ENCODE data around the gene TRIM6.
"Not testable (repeated sequence)": the region's sequence is repeated elsewhere in the genome, so short reads cannot be mapped to it uniquely, and the experiment has no call there.

Gene TRIM6

DNA sequence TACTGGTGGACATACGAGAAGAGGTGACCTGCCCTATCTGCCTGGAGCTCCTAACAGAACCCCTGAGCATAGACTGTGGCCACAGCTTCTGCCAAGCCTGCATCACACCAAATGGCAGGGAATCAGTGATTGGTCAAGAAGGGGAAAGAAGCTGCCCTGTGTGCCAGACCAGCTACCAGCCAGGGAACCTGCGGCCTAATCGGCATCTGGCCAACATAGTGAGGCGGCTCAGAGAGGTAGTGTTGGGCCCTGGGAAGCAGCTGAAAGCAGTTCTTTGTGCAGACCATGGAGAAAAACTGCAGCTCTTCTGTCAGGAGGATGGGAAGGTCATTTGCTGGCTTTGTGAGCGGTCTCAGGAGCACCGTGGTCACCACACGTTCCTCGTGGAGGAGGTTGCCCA, 6.9 kb downstream of the TRIM6 start:
- DNase-seq (ENCODE audit: low read depth, low spot score) = no peak

DNA sequence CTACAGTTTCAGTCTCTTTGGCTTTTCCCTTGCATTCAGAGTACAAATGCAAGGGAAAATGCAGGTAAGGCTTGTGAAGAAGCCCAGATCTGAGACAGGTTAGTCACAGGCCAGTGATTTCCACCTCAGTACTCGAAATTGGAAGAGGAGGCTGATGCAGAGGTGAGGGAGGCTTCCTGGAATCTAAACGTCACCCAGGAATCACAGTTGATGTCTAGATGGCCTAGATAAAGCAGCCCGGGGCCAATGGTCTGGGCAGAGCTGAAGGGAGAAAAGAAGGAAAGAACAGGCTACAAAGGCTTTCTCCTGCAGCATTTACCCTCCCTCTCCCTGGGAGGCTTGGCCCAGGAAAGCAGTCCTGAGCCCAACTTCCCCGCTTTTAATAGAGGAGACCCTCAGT, 8.5 kb downstream of the TRIM6 start:
- no peak for DNase-seq (ENCODE audit: low read depth, low spot score)

DNA sequence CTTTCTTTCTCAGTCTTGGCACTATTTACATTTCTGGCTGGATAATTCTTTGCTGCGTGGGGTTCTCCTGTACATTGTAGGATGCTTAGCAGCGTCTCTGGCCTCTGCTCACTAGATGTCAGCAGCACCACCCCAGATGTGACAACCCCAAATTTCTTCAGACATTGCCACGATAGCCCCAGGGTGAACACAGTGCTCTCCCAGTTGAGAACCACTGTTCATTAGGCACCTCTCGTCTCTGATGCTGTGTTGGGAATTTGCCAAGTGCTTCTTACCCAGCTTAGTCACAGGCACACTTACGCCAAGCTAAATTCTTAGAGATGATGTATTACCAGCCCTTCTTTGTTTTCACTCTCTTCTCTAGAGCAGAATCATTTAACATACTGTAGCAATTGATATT, 9.4 kb downstream of the TRIM6 start:
- no peak for DNase-seq (ENCODE audit: low read depth, low spot score)

DNA sequence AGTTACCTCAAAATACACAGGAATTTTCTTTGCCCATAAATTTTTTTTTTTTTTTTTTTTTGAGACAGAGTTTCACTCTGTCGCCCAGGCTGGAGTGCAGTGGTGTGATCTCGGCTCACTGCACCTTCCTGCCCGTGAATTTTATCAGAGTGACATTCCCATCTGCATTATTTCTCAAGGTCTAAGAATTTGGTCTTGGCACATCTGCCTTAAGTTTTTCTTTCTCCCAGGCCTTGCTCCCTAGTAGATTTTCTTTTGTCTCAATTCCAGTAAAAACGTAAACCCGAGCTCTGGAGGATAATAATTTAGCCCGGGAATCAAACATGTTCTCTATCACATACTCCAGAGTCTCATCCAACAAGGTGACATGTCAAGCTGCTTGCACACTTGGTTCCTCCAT, 12.4 kb downstream of the TRIM6 start:
- no peak for DNase-seq (ENCODE audit: low read depth, low spot score)

DNA sequence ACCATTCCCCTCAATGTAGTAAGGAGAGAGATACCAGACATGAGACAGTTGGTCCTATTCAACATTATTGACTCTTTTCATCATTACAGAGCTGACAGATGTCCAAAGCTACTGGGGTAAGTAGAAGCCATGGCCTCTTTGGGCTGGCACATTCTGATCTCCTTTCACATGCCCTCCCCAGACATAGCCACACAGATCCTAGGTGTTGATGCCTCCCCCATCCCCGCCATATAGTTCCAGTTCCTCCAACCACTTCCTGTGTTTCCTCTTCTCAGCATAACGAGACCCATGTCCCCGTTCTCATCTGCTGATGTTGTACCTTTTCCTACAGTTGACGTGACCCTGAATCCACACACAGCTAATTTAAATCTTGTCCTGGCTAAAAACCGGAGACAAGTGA, 14.0 kb downstream of the TRIM6 start:
- DNase-seq (ENCODE audit: low read depth, low spot score) = no peak

DNA sequence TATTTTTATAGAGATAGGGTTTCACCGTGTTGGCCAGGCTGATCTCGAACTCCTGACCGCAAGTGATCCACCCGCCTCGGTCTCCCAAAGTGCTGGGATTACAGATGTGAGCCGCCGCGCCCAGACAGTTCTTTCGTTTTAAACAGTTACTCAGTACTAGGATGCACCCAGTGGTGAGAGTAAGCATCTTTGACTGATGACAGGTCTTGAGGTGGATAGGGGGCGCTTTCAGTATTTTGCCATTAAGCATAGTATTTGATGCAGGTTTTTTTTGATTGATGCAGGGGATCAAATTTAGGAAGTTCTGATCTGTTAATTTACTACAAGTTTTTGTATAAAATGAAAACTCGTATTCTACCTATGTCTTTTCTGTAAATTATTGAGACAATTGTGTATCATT, 15.2 kb downstream of the TRIM6 start:
- no peak for DNase-seq (ENCODE audit: low read depth, low spot score)

DNA sequence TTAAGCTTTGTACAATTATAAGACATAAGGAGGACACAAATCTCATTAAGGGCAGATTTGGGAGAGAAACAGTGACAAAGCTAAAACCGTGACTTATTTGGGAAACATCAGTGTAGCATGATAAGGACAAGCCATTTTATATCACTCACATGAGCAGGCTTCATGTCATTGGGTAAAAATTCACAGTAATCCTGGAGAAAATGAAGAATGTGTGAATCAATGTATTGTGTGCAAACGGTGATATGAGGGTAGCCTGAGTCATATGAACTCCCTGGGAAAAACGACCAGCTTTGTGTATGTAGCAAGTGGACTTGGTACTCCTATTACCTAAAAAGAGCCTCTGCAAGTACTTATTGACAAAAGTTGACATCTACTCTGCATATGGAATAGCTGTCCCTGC, 22.4 kb downstream of the TRIM6 start:
- DNase-seq (ENCODE audit: low read depth, low spot score) = no peak

DNA sequence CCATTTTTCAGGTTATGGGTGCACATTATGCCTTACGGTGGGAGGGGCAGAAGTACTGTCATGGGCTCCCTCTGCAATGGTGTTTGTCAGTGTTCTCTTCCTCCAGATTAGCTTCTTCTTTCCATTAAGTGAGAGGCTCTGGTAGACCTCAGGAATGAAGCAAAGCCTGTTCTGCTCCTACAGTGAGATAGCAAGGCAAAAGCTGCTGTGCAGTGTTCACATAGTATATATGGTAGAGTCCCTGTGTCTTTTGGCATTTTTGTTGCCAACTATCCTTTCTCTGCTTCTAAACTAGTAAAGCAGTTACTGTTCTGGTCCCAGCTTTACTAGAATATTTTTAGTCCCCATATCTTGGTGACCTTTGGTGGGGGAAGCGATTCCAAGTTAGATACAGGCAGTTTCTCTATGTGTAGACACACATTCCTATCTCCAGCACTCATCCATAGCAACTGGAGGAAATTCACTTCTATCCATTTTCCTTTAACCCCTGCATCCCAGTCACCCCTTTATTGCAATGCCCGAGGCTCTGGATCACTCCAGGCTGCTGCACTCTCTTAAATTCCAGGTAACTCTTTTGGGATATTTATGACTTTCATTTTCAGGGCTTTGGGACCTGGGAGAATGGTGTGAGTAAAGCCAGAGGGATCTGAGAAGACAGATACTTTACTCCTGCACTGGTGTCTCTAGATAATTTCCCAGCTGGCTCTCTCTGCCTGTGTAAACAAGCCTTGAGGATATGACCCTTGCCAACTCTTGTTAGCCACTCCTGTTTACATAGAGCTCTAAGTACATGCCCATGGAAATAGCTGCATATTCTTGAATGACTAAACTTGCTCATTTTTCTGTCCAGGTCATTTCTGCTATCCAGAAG, 24.4 kb downstream of the TRIM6 start:
- no peak for DNase-seq (ENCODE audit: low read depth, low spot score)

DNA sequence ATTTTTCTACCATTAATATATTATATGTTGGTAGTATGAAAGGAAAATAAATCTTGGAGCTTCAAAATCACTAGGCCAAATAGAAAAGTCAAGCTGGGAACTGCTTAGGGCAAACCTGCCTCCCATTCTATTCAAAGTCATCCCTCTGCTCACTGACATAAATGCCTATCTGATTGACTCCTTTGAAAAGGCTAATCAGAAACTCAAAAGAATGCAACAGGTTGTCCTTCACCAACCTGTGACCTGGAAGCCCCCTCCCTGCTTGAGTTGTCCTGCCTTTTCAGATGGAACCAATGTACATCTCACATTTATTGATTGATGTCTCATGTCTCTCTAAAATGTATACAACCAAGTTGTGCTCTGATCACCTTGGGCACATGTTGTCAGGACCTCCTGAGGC, 25.1 kb downstream of the TRIM6 start:
- DNase-seq (ENCODE audit: low read depth, low spot score) = no peak

DNA sequence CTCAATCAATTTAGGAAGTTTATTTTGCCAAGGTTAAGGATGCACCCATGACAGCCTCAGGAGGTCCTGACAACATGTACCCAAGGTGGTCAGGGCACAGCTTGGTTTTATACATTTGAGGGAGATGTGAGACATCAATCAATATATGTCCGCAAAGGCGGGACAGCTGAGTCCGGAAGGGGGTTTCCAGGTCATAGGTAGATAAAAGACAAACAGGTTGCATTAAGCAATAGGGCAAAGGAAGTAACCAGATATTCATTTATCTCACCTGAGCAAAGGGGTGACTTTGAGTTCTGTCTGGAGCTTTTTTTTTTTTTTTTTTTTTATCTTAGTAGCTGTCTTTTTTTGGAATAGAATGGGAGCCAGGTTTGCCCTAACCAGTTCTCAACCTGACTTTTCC, 26.4 kb downstream of the TRIM6 start:
- no peak for DNase-seq (ENCODE audit: low read depth, low spot score)

DNA sequence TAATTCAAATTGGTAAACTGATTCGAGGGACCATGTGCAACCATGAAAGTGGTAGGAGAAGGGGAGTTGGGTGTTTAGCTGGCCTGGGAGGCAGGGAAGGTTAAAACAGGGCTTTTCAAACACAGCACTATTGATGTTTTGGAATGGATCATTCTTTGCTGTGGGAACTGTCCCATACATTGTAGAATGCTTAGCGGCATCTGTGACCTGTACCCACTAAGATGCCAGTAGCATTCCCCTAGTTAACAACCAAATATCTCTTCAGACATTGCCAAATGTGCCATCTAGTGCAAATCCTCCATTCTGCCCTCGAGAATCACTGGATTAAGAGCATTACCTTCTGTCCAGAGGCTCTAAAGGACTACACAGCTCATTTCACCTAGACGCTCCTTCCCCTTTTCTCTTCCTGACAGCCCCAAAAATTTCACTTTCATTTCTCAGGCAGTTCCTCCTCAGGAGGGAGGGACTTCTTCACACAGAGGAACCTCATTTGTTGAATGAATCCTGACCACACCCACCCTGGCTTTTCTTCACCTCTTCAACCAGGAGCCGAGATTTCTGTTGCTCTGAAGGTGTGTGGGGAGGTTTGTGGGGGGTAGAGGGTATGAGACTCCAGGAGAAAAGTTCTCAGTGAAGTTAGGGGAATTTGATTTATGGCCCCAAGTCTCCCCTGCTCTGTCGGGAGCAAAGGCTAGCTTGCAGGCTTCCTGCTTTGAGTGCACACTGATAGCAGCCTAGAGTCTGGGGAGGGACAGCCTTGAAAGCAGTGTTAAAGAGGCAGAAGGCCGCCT, 28.2 kb downstream of the TRIM6 start, which contains the start of gene TRIM34:
TRIM34 (plus strand) TSS at position 513 of the 791 bp plus-strand sequence. CDS start 7,331 bp downstream, outside the sequence.
- peak; percentile 38 for DNase-seq (ENCODE audit: low read depth, low spot score)

DNA sequence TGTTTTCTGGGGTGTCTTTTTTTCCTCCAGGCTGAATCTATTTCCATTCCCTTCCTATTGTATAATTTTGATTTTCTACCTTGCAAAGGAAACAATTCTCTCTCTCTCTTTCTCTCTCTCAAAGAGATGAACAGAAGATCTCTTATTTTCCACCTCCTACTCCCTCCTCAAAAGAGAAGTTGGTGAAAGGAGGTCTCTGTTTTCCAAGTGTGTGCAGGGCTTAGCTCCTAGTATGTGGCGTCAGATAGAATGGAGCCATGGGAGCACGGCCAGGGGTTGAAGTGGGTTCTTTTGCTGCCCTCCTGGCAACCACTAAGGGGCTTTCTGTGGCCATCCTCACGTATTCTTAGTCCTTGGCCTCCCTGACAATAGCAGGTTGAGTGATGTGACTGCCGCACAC, 28.8 kb downstream of the TRIM6 start:
- DNase-seq (ENCODE audit: low read depth, low spot score) = no peak

DNA sequence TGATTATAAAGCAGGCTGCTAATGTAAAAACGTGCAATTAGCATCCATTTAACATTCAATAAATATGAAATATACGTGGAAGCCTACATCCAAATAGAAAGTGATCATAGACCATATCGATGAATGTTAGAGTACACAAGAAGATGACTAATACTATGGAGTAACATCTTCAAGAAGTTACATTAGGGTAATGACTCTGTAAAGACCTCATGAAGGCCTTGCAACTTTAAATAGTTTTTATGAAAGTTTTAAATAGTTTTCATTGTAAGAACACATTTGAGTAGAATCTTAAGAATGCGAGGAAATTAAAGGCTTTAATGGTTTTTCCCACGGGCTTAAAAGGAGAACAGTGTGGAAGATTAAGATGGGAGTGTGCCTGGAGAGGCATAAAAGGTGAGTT, 29.8 kb downstream of the TRIM6 start:
- DNase-seq (ENCODE audit: low read depth, low spot score) = no peak

DNA sequence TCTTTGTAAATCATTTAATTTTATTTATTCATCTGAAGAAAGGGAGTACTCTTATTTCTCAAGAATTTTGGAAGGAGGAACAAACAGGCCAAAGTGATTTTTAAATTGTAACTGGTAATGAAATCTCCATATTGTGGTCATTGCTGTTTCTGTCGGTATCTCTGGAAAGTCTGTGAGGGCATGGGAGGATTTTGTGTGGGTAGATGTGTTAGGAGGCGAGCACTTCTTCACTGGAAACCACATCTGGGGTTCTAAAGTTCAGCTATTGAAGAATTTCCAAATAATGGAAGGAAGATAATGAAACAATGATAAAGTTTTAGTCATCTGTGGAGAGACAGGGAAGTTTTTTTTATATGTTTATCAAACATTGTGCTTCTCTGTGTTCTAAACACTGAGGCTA, 35.0 kb downstream of the TRIM6 start:
- DNase-seq (ENCODE audit: low read depth, low spot score) = no peak

DNA sequence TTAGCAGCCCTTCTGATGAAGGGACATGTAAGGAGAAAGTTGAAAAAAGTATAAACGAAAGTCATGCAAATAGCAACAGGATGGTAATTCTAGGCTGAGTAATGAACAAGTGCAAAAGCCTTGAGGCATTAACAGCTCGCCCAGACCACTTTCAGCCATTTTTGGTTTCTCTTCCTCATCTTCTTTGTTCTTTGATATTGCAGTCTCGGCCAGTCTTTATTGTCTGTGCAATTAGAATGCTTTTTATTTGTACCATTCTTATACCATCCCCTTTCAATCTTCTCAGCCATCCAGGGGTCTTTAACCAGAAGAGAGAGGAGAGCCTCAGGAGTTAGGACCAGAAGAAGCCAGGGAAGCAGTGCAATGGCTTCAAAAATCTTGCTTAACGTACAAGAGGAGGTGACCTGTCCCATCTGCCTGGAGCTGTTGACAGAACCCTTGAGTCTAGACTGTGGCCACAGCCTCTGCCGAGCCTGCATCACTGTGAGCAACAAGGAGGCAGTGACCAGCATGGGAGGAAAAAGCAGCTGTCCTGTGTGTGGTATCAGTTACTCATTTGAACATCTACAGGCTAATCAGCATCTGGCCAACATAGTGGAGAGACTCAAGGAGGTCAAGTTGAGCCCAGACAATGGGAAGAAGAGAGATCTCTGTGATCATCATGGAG, 35.7 kb downstream of the TRIM6 start:
- DNase-seq (ENCODE audit: low read depth, low spot score) = no peak

DNA sequence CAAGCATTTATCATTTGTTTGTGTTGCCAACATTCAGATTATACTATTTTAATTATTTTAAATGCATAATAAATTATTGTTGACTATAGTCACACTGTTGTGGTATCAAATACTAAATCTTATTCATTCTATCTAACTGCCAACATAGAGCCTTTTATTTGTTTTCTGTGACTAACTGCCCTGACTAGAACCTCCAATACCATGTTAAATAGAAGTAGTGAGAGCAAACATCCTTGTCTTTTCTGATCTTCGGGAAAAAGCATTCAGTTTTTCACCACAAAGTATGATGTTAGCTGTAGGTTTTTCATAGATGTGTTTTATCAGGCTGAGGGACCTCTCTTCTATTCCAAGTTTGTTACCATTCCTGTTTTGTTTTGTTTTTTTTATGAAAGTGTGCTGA, 43.5 kb downstream of the TRIM6 start:
- DNase-seq (ENCODE audit: low read depth, low spot score) = no peak

DNA sequence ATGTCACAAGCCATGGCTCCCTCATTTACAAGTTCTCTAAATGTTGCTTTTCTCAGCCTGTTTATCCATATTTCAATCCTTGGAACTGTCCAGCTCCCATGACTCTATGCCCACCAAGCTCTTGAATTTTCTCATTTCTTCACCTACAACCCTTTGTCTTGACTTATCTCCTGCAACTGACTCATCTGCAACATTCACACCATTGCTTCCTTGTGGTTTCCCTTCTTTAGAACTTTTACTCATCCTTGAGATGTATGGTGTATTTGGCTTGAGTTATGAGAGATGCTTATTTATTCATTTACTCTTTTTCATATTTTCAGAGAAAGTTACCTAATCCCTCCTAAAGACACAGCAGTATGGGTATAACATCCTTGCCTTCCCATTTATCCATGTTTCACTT, 47.1 kb downstream of the TRIM6 start:
- no peak for DNase-seq (ENCODE audit: low read depth, low spot score)

DNA sequence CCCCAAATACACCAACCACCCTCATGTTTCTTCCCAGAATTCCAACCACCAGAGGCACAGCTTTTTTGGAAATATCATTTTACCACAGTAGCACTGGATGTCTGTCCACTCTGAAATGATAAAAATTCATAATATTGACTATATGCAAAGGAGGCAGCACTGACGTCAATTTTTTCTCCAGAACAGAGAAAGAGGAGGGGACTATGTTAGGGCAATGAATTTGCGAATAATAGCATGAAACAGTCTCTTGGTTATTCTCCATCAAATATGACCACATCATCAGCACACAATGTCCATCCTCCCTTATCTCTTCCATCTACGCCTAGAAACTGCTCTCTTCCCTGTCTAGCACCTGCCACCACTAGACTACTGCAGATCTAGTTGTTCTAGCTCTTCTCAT, 49.7 kb downstream of the TRIM6 start:
- DNase-seq (ENCODE audit: low read depth, low spot score) = no peak

DNA sequence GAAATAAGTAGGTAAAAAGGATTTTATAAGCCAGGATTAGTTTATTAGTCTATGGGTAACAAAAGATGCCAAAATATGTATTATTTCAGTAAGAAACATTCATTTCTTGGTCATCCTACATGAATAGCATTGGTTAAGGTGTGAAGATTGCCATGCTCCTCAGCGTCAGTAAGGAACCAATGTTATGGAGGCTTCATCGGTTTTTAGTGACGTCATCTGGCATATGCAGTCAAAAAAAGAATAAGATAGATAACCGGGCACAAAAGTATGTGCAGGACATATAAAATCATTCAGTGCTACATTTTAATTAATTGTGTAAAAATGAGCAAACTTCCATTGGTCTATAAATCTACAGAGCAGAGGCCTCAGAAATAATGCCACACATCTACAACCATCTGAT, 59.0 kb downstream of the TRIM6 start:
- DNase-seq (ENCODE audit: low read depth, low spot score) = no peak

DNA sequence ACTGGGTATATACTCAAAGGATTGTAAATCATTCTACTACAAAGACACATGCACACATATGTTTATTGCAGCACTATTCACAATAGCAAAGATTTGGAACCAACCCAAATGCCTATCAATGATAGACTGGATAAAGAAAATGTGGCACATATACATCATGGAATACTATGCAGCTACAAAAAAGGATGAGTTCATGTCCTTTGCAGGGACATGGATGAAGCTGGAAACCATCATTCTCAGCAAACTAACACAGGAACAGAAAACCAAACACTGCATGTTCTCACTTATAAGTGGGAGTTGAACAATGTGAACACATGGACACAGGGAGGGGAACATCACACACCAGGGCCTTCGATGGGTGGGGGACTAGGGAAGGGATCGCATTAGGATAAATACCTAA, 60.5 kb downstream of the TRIM6 start:
- not testable (repeated sequence) for DNase-seq (ENCODE audit: low read depth, low spot score)

DNA sequence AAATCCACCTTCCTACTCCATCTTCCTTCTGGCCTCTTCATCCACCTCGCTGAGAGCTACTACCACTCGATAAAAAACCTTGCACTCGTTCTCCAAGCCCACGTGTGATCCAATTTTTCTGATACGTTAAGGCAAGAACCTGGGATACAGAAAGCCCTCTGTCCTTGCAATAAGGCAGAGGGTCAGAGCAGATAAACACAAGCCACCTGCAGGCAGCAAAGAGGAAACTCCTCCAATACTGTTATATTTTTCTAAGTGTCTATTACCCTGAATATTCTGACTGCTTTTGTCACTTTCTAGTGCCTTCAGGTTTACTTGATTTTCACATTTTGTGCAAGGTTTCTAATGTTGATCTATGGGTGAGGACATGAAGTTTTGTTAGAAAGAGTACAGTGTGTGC, 61.9 kb downstream of the TRIM6 start:
- no peak for DNase-seq (ENCODE audit: low read depth, low spot score)
